Measurements from ENCODE around the gene TM9SF1.

Gene TM9SF1

DNA sequence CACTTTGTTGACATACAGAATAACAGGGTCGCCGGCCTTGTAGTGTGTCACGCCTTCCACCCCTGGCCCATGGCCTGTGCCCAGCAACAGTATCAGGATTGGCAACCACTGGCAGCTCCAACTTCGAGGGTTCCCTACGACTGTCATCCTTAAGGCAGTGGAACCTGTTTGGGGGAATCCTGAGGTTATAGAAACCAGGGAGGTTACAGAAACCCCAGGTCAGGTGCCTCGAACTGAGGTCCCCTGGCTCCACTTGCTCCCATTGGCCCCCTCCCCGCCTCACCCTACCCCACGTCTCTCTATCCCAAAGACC is 412 bp downstream of the TM9SF1 start:
- CTCF ChIA-PET: interaction anchor here (1.6 kb wide), 1 partner anchor 237 kb away, joined by 3 read pairs; no protein-coding TSS in a partner anchor
- no peak for TF ChIP-seq CTBP1 (IDR thresholded peaks at IDR 0.05; ENCODE audit: borderline replicate concordance)
- DNase-seq (ENCODE audit: extremely low spot score): no peak
- POLR2A ChIA-PET: interaction anchor here (0.9 to 2.6 kb wide), 10 partner anchors 7 to 101 kb away, joined by 3 to 33 read pairs (median 10); partner anchors contain the start of genes CHMP4A, DCAF11, EMC9 and NRL

- TF ChIP-seq HDGF (IDR thresholded peaks at IDR 0.05; ENCODE audit: borderline replicate concordance) (no peak), FOXA1 (IDR thresholded peaks at IDR 0.05) (no peak), LEF1 (IDR thresholded peaks at IDR 0.05; ENCODE audit: borderline replicate concordance) (no peak), L3MBTL2 (conservative IDR thresholded peaks at IDR 0.05) (no peak), FOXK2 (IDR thresholded peaks at IDR 0.05) (no peak), PKNOX1 (IDR thresholded peaks at IDR 0.05) (no peak), TARDBP (IDR thresholded peaks at IDR 0.05) (no peak), SP1 (IDR thresholded peaks at IDR 0.05) (no peak), CTBP1 (IDR thresholded peaks at IDR 0.05; ENCODE audit: borderline replicate concordance) (no peak), ELF4 (IDR thresholded peaks at IDR 0.05) (no peak), ARNT (IDR thresholded peaks at IDR 0.05) (no peak), BHLHE40 (IDR thresholded peaks at IDR 0.05; ENCODE audit: borderline replicate concordance) (no peak), FOXM1 (IDR thresholded peaks at IDR 0.05; ENCODE audit: borderline replicate concordance) (no peak), NFRKB (IDR thresholded peaks at IDR 0.05) (no peak), ZNF384 (IDR thresholded peaks at IDR 0.05) (no peak)
- POLR2A ChIA-PET: interaction anchor here (0.7 to 2.6 kb wide), 7 partner anchors 9 to 80 kb away, joined by 3 to 16 read pairs (median 14); partner anchors contain the start of genes CHMP4A, DCAF11, EMC9 and NRL
- no peak for DNase-seq (ENCODE audit: extremely low spot score)
- CTCF ChIA-PET: interaction anchor here (1.6 kb wide), 1 partner anchor 237 kb away, joined by 3 read pairs; no protein-coding TSS in a partner anchor
Observed at GRCh38 chr14:24194186-24194872, 912 bp downstream of the TM9SF1 start.

GRCh38 chr14:24192933-24193332 is 2.3 kb downstream of the TM9SF1 start:
- ChIA-PET POLR2A (no interaction called here), CTCF (no interaction called here)
- no peak for DNase-seq (ENCODE audit: extremely low spot score)
- TF ChIP-seq SUZ12 (IDR thresholded peaks at IDR 0.05) (no peak), CTBP1 (IDR thresholded peaks at IDR 0.05; ENCODE audit: borderline replicate concordance) (no peak), TARDBP (IDR thresholded peaks at IDR 0.05) (no peak), FOXA1 (IDR thresholded peaks at IDR 0.05) (no peak), FOXM1 (IDR thresholded peaks at IDR 0.05; ENCODE audit: borderline replicate concordance) (no peak), LEF1 (IDR thresholded peaks at IDR 0.05; ENCODE audit: borderline replicate concordance) (no peak), PKNOX1 (IDR thresholded peaks at IDR 0.05) (no peak), BHLHE40 (IDR thresholded peaks at IDR 0.05; ENCODE audit: borderline replicate concordance) (no peak), NFRKB (IDR thresholded peaks at IDR 0.05) (no peak), HDGF (IDR thresholded peaks at IDR 0.05; ENCODE audit: borderline replicate concordance) (no peak), FOXK2 (IDR thresholded peaks at IDR 0.05) (no peak), L3MBTL2 (conservative IDR thresholded peaks at IDR 0.05) (no peak), ZNF384 (IDR thresholded peaks at IDR 0.05) (no peak), ARNT (IDR thresholded peaks at IDR 0.05) (no peak), ELF4 (IDR thresholded peaks at IDR 0.05) (no peak), SP1 (IDR thresholded peaks at IDR 0.05) (no peak)

- ChIA-PET CTCF (no interaction called here), POLR2A (interaction anchor here (1.0 to 3.2 kb wide), 4 partner anchors 10 to 76 kb away, joined by 4 to 15 read pairs (median 6); partner anchors contain the start of genes PSME1, PSME2 and RNF31)
- no peak for DNase-seq (ENCODE audit: extremely low spot score)
- TF ChIP-seq HDGF (IDR thresholded peaks at IDR 0.05; ENCODE audit: borderline replicate concordance): no peak
- no peak for TF ChIP-seq NFRKB (IDR thresholded peaks at IDR 0.05)
- no peak for TF ChIP-seq ARNT (IDR thresholded peaks at IDR 0.05)
- no peak for TF ChIP-seq CTBP1 (IDR thresholded peaks at IDR 0.05; ENCODE audit: borderline replicate concordance)
- no peak for TF ChIP-seq LEF1 (IDR thresholded peaks at IDR 0.05; ENCODE audit: borderline replicate concordance)
- TF ChIP-seq L3MBTL2 (conservative IDR thresholded peaks at IDR 0.05): no peak
- no peak for TF ChIP-seq SUZ12 (IDR thresholded peaks at IDR 0.05)
- TF ChIP-seq FOXM1 (IDR thresholded peaks at IDR 0.05; ENCODE audit: borderline replicate concordance): no peak
- TF ChIP-seq ELF4 (IDR thresholded peaks at IDR 0.05): no peak
- no peak for TF ChIP-seq PKNOX1 (IDR thresholded peaks at IDR 0.05)
- TF ChIP-seq FOXA1 (IDR thresholded peaks at IDR 0.05): no peak
- TF ChIP-seq TARDBP (IDR thresholded peaks at IDR 0.05): no peak
- no peak for TF ChIP-seq FOXK2 (IDR thresholded peaks at IDR 0.05)
- TF ChIP-seq SP1 (IDR thresholded peaks at IDR 0.05): no peak
- no peak for TF ChIP-seq BHLHE40 (IDR thresholded peaks at IDR 0.05; ENCODE audit: borderline replicate concordance)
- TF ChIP-seq ZNF384 (IDR thresholded peaks at IDR 0.05): no peak
Observed at GRCh38 chr14:24190416-24190815, 4.8 kb downstream of the TM9SF1 start.

GRCh38 chr14:24189460-24189859 is 5.8 kb downstream of the TM9SF1 start:
- TF ChIP-seq BHLHE40 (IDR thresholded peaks at IDR 0.05; ENCODE audit: borderline replicate concordance) (no peak), CTBP1 (IDR thresholded peaks at IDR 0.05; ENCODE audit: borderline replicate concordance) (no peak), ARNT (IDR thresholded peaks at IDR 0.05) (no peak), PKNOX1 (IDR thresholded peaks at IDR 0.05) (no peak), FOXM1 (IDR thresholded peaks at IDR 0.05; ENCODE audit: borderline replicate concordance) (no peak), ZNF384 (IDR thresholded peaks at IDR 0.05) (no peak), FOXK2 (IDR thresholded peaks at IDR 0.05) (no peak), HDGF (IDR thresholded peaks at IDR 0.05; ENCODE audit: borderline replicate concordance) (no peak), SP1 (IDR thresholded peaks at IDR 0.05) (no peak), ELF4 (IDR thresholded peaks at IDR 0.05) (no peak), NFRKB (IDR thresholded peaks at IDR 0.05) (no peak), SUZ12 (IDR thresholded peaks at IDR 0.05) (no peak), TARDBP (IDR thresholded peaks at IDR 0.05) (no peak), LEF1 (IDR thresholded peaks at IDR 0.05; ENCODE audit: borderline replicate concordance) (no peak), FOXA1 (IDR thresholded peaks at IDR 0.05) (no peak), L3MBTL2 (conservative IDR thresholded peaks at IDR 0.05) (no peak)
- ChIA-PET CTCF (interaction anchor here (0.8 to 1.2 kb wide), 2 partner anchors 23 to 119 kb away, joined by 3 to 5 read pairs; partner anchors contain the start of gene CIDEB), POLR2A (interaction anchor here (1.0 to 3.2 kb wide), 11 partner anchors 9 to 868 kb away, joined by 3 to 20 read pairs (median 5); partner anchors contain the start of genes CHMP4A, DCAF11, MDP1 and NRL)
- no peak for DNase-seq (ENCODE audit: extremely low spot score)
